ENCODE results near the gene ZNF382.
"Not testable (repeated sequence)": the region's sequence is repeated elsewhere in the genome, so short reads cannot be mapped to it uniquely, and the experiment has no call there.

The ZNF382 gene

GRCh38 chr19:36605101-36605876 lies at the start of gene ZNF382:
ZNF382 (plus strand) TSS chr19:36605313; CDS start chr19:36609915, 4,602 bp downstream.
- DNase-seq: peak; percentile 87 to 88

- DNase-seq: no peak
Observed at GRCh38 chr19:36564391-36564790, 40.7 kb upstream of the ZNF382 start.

DNA sequence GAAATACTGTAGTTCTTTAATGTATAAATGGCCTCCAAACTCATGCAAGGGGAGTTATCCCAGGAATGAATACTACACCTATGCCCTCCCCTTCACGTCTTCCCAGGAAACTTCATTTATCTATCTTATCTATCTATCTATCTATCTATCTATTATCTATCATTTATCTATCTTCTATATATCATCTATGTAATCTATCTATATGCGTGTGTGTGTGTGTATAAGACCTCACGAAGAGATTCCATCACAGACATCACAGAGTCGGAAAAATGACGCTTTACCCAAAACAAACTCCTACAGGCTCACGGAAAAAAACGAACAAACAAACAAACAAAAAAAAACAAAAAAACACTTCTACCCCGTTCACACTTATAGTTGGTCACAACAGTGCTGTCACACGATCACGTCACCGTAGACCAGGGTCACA lies 32.5 kb upstream of the ZNF382 start:
- DNase-seq: no peak

- peak; percentile 91 to 92 for DNase-seq
Observed at GRCh38 chr19:36573020-36573894, 31.9 kb upstream of the ZNF382 start, which contains the start of gene ZNF529. ZNF529 (minus strand) TSS chr19:36573292; CDS start chr19:36572346, 946 bp downstream.

GRCh38 chr19:36573895-36574720 lies 31.0 kb upstream of the ZNF382 start:
- DNase-seq: no peak

DNA sequence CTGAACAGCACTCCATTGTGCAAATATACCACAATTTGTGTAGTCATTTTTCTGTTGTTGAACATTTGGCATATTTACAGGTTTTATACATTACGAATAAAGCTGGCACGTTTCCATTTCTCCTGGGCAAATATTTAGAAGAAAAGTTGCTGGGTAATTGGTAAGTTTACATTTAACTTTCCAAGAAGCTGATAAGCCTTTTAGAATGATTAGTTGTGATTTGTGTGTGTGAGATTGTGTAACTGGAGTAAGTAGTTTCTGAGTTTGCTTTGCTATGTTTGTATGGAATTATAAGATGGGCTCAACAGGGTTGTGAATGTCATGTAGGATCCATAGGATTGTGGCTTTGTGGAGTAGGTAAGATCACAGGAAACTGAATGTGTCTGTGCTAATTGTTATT lies 30.4 kb upstream of the ZNF382 start:
- DNase-seq: peak in 1 of 2 donors; percentile 4

DNA sequence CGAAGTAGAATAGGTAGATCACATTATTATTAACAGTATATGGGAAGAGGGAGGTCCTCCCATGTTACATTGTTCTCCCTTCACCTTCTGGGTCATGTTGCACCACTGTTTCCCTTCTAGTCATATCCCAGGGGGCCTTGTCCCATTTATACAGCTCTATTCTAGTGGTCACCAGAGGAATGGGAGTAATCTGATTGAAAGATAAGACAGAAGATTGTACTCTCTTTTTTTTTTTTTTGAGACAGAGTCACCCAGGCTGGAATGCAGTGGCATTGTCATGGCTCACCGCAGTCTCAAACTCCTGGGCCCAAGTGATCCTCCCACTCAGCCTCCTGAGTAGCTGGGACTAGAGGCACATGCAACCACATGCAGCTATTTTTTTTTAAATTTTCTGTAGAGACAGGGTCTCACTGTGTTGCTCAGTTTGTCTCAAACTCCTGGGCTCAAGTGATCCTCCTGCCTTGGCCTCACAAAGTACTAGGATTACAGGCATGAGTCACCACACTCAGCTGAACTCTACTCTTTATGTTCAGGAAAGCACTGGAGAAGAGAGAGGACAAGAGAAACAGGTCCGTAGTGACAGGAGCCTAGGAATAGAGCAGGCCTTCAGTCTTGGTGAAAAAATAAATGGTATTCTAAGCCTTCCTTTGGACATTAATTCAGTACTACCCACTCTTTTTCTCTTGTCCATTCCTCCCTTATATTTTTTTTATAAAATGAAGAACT lies 27.7 kb upstream of the ZNF382 start:
- DNase-seq: no peak

GRCh38 chr19:36579255-36579654 lies 25.9 kb upstream of the ZNF382 start:
- DNase-seq: no peak

DNA sequence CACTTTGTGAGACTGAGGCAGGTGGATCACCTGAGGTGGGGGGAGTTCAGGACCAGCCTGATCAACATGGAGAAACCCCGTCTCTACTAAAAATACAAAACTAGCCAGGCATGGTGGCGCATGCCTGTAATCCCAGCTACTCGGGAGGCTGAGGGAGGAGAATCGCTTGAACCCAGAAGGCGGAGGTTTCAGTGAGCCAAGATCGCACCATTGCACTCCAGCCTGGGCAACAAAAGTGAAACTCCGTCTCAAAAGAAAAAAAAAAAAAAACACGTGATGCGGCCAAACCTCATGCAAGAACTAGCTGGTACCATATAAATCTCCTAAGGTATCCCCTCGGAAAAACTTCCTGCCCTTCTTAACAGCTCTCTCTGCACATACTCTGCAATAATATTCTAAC lies 2.4 kb upstream of the ZNF382 start:
- DNase-seq: not testable (repeated sequence)

DNA sequence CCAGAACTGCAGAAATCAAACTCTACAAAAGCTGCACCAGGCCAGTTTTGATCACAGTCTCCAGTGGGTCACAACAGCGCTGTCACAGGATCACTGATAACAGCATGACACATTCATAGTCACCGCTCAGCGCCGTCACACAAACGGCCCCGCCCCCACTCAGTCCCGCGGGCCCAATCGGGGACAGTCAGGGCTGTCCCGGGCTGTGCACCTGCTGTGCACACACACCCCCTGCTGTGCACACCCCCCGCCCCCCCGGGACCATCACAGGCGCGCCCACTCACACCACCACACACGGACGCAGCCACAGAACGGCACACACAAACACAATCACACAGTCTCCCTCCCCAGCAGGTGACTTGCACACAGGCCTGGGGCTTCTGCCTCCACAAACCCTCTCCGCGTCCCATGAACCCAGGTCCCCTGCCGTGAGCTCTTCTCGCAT lies 435 bp upstream of the ZNF382 start:
- peak; percentile 89 to 90 for DNase-seq

DNA sequence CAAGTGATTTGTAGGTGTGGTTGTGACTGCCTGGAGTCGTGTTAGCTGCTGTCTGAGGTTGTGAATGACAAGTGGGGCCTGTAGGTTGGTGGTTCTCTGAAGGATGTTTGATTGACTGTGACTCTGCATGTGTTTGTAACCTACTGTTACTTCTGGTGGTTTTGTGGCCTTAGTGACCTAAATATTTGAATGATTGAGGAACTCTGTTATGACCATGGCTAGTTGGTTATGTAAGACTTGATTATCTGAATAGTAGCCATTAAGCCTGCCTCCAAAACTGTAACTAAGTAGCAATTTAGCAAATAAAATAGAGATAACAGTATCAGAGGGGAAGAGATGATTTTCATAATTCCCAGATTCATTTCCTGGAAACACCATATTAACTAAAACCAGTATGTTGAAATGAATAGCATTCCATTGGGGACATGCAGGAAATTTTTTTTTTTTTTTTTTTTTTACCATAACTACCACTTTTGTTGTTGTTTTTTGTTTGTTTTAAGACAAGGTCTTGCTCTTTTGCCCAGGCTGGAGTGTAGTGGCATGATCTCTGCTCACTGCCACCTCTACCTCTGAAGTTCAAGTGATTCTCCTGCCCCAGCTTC lies 865 bp downstream of the ZNF382 start:
- no peak for DNase-seq

DNA sequence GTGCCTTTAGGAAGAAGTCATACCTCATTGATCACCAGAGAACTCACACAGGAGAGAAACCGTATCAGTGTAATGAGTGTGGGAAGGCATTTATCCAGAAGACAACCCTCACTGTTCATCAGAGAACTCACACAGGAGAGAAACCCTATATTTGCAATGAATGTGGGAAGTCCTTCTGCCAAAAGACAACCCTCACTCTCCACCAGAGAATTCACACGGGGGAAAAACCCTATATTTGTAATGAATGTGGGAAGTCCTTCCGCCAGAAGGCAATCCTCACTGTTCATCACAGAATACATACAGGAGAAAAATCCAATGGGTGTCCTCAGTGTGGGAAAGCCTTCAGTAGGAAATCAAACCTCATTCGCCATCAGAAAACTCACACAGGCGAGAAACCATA lies 21.9 kb downstream of the ZNF382 start:
- DNase-seq: no peak

GRCh38 chr19:36635342-36635741 lies 30.2 kb downstream of the ZNF382 start:
- no peak for DNase-seq

- DNase-seq: no peak
Observed at GRCh38 chr19:36638862-36639510, 33.9 kb downstream of the ZNF382 start.

- DNase-seq: no peak
Observed at GRCh38 chr19:36646746-36647145, 41.6 kb downstream of the ZNF382 start.

DNA sequence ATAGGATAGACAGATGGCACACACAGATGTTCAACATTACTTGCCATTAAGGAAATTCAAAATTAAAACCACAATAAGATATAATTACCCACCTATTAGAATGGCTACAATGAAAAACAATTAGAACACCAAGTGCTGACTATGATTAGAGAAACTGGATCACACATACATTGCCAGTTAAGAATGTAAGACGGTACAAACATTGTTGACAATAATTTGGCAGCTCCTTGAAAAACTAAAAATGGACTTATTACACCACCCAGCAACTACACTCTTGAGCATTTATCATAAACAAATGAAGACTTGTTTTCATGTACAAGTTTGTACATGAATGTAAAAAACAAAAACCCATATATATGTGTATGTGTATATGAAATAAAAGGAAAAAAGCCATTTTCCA lies 47.8 kb downstream of the ZNF382 start:
- DNase-seq: no peak

DNA sequence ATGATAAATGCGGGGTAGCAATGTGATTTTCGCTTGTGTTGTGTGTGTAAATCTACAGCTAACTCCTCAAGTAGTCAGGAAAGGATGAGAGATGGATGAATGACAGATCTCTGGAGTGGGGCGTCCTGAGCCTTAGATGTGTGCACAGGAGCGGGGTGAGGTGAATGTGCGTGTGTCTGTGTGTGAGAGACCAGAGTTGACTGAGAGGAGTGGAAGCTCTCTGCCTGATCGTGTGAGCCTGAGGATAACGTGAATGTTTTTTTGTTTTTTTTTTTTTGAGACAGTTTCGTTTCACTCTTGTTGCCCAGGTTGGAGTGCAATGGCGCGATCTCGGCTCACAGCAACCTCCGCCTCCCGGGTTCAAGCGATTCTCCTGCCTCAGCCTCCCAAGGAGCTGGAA lies 60.7 kb downstream of the ZNF382 start:
- DNase-seq: no peak

- DNase-seq: no peak
Observed at GRCh38 chr19:36668646-36669045, 63.5 kb downstream of the ZNF382 start.

GRCh38 chr19:36672368-36672767 lies 67.3 kb downstream of the ZNF382 start:
- DNase-seq: no peak

DNA sequence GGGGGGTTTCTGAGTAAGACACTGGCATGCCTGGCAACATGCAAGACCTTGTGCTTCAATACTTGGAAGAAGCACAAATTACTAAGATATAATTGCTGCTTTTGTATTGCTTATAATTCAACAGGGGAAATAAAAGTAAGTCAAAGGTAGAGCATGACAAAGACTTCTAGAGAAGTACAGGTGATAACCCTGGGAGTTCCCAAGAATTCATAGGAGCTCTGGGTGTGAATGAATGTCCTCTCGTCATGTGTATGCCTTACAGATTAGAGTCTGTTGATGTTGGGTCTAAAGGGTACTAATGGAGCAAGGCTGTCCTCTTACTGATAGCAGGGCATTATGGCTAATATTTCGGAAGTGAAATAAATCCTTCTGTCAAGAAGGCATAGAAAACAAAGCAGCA lies 69.1 kb downstream of the ZNF382 start:
- no peak for DNase-seq

DNA sequence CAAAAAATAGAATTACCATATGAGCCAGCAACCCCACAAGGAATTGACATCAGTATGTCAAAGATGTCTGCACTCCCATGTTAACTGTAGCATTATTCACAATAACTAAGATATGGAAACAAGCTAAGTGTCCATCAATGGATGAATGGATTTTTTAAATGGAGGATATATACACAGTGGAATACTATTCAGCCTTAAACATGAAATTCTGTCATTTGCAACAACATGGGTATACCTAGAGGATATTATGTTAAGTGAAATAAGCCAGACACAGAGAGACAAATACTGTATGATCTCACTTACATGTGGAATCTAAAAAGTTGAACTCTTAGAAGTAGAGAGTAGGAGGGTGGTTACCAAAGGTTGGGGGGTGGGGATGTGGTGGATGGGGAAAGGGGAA lies 74.3 kb downstream of the ZNF382 start:
- DNase-seq: no peak

Data from CD4-positive, alpha-beta T cell treated with Interleukin-4 for 1 hour (primary cell).